ENCODE results near the gene DAPK1.

The DAPK1 gene

GRCh38 chr9:87587356-87587745, 89.7 kb downstream of the DAPK1 start:
- H3K4me1 ChIP-seq (ENCODE audit: control insufficient read depth in 1 of 2, insufficient read depth in 2 of 2, low read length in 2 of 2), result peaks cover 6 to 8% of the 10 kb centered on the region in 2 donors
- H3K27ac ChIP-seq (ENCODE audit: low read length), result no peak overlapping the region
- H3K36me3 ChIP-seq (ENCODE audit: control insufficient read depth in 1 of 2, insufficient read depth in 2 of 2, low read length in 2 of 2), result no peaks in the 10 kb centered on the region
- no peaks in the 10 kb centered on the region for H3K27me3 ChIP-seq (ENCODE audit: low read depth, low read length)
- no peak overlapping the region for H3K4me3 ChIP-seq (ENCODE audit: low read depth in 1 of 2, low read length in 2 of 2)
- H3K9me3 ChIP-seq (ENCODE audit: control insufficient read depth in 1 of 2, low read length in 2 of 2), result no peaks in the 10 kb centered on the region

GRCh38 chr9:87587864-87588263, 90.2 kb downstream of the DAPK1 start:
- Histone ChIP-seq H3K9me3 (ENCODE audit: control insufficient read depth in 1 of 2, low read length in 2 of 2) (no peaks in the 10 kb centered on the region), H3K4me1 (ENCODE audit: control insufficient read depth in 1 of 2, insufficient read depth in 2 of 2, low read length in 2 of 2) (peaks cover 9 to 11% of the 10 kb centered on the region in 2 donors), H3K36me3 (ENCODE audit: control insufficient read depth in 1 of 2, insufficient read depth in 2 of 2, low read length in 2 of 2) (no peaks in the 10 kb centered on the region), H3K27ac (ENCODE audit: low read length) (no peak overlapping the region), H3K4me3 (ENCODE audit: low read depth in 1 of 2, low read length in 2 of 2) (no peak overlapping the region), H3K27me3 (ENCODE audit: low read depth, low read length) (no peaks in the 10 kb centered on the region)

- no peaks in the 10 kb centered on the region for H3K9me3 ChIP-seq (ENCODE audit: control insufficient read depth in 1 of 2, low read length in 2 of 2)
- H3K36me3 ChIP-seq (ENCODE audit: control insufficient read depth in 1 of 2, insufficient read depth in 2 of 2, low read length in 2 of 2), result no peaks in the 10 kb centered on the region
- H3K27me3 ChIP-seq (ENCODE audit: low read depth, low read length), result no peaks in the 10 kb centered on the region
- no peak overlapping the region for H3K27ac ChIP-seq (ENCODE audit: low read length)
- no peak overlapping the region for H3K4me3 ChIP-seq (ENCODE audit: low read depth in 1 of 2, low read length in 2 of 2)
- H3K4me1 ChIP-seq (ENCODE audit: control insufficient read depth in 1 of 2, insufficient read depth in 2 of 2, low read length in 2 of 2), result peaks cover 14 to 16% of the 10 kb centered on the region in 2 donors
These were observed 90.7 kb downstream of the DAPK1 start for GRCh38 chr9:87588339-87588738.

- Histone ChIP-seq H3K36me3 (ENCODE audit: control insufficient read depth in 1 of 2, insufficient read depth in 2 of 2, low read length in 2 of 2) (no peaks in the 10 kb centered on the region), H3K4me3 (ENCODE audit: low read depth in 1 of 2, low read length in 2 of 2) (no peak overlapping the region), H3K27me3 (ENCODE audit: low read depth, low read length) (no peaks in the 10 kb centered on the region), H3K27ac (ENCODE audit: low read length) (no peak overlapping the region), H3K9me3 (ENCODE audit: control insufficient read depth in 1 of 2, low read length in 2 of 2) (no peaks in the 10 kb centered on the region), H3K4me1 (ENCODE audit: control insufficient read depth in 1 of 2, insufficient read depth in 2 of 2, low read length in 2 of 2) (peaks cover 8 to 40% of the 10 kb centered on the region in 2 donors)
These were observed 93.3 kb downstream of the DAPK1 start for GRCh38 chr9:87590996-87591395.

- Histone ChIP-seq H3K27ac (ENCODE audit: low read length) (peak overlapping the region; percentile 66), H3K27me3 (ENCODE audit: low read depth, low read length) (no peaks in the 10 kb centered on the region), H3K4me1 (ENCODE audit: control insufficient read depth in 1 of 2, insufficient read depth in 2 of 2, low read length in 2 of 2) (peaks cover 18 to 57% of the 10 kb centered on the region in 2 donors), H3K36me3 (ENCODE audit: control insufficient read depth in 1 of 2, insufficient read depth in 2 of 2, low read length in 2 of 2) (no peaks in the 10 kb centered on the region), H3K9me3 (ENCODE audit: control insufficient read depth in 1 of 2, low read length in 2 of 2) (no peaks in the 10 kb centered on the region), H3K4me3 (ENCODE audit: low read depth in 1 of 2, low read length in 2 of 2) (peak overlapping the region; percentile 31 to 32)
These were observed 95.1 kb downstream of the DAPK1 start for GRCh38 chr9:87592554-87593358.

GRCh38 chr9:87593359-87593980, 95.8 kb downstream of the DAPK1 start:
- Histone ChIP-seq H3K36me3 (ENCODE audit: control insufficient read depth in 1 of 2, insufficient read depth in 2 of 2, low read length in 2 of 2) (no peaks in the 10 kb centered on the region), H3K9me3 (ENCODE audit: control insufficient read depth in 1 of 2, low read length in 2 of 2) (no peaks in the 10 kb centered on the region), H3K27me3 (ENCODE audit: low read depth, low read length) (no peaks in the 10 kb centered on the region), H3K4me3 (ENCODE audit: low read depth in 1 of 2, low read length in 2 of 2) (no peak overlapping the region), H3K27ac (ENCODE audit: low read length) (peak overlapping the region; percentile 66), H3K4me1 (ENCODE audit: control insufficient read depth in 1 of 2, insufficient read depth in 2 of 2, low read length in 2 of 2) (peaks cover 24 to 64% of the 10 kb centered on the region in 2 donors)

- H3K36me3 ChIP-seq (ENCODE audit: control insufficient read depth in 1 of 2, insufficient read depth in 2 of 2, low read length in 2 of 2), result no peaks in the 10 kb centered on the region
- peak overlapping the region; percentile 70 for H3K27ac ChIP-seq (ENCODE audit: low read length)
- no peak overlapping the region for H3K4me3 ChIP-seq (ENCODE audit: low read depth in 1 of 2, low read length in 2 of 2)
- no peaks in the 10 kb centered on the region for H3K27me3 ChIP-seq (ENCODE audit: low read depth, low read length)
- H3K4me1 ChIP-seq (ENCODE audit: control insufficient read depth in 1 of 2, insufficient read depth in 2 of 2, low read length in 2 of 2), result peaks cover 24 to 70% of the 10 kb centered on the region in 2 donors
- H3K9me3 ChIP-seq (ENCODE audit: control insufficient read depth in 1 of 2, low read length in 2 of 2), result no peaks in the 10 kb centered on the region
These were observed 96.5 kb downstream of the DAPK1 start for GRCh38 chr9:87594194-87594593.

GRCh38 chr9:87594662-87595061, 97.0 kb downstream of the DAPK1 start:
- Histone ChIP-seq H3K27ac (ENCODE audit: low read length) (peak overlapping the region; percentile 70), H3K9me3 (ENCODE audit: control insufficient read depth in 1 of 2, low read length in 2 of 2) (no peaks in the 10 kb centered on the region), H3K36me3 (ENCODE audit: control insufficient read depth in 1 of 2, insufficient read depth in 2 of 2, low read length in 2 of 2) (no peaks in the 10 kb centered on the region), H3K27me3 (ENCODE audit: low read depth, low read length) (no peaks in the 10 kb centered on the region), H3K4me1 (ENCODE audit: control insufficient read depth in 1 of 2, insufficient read depth in 2 of 2, low read length in 2 of 2) (peaks cover 25 to 74% of the 10 kb centered on the region in 2 donors), H3K4me3 (ENCODE audit: low read depth in 1 of 2, low read length in 2 of 2) (no peak overlapping the region)

GRCh38 chr9:87595610-87596009, 97.9 kb downstream of the DAPK1 start:
- Histone ChIP-seq H3K36me3 (ENCODE audit: control insufficient read depth in 1 of 2, insufficient read depth in 2 of 2, low read length in 2 of 2) (no peaks in the 10 kb centered on the region), H3K4me3 (ENCODE audit: low read depth in 1 of 2, low read length in 2 of 2) (no peak overlapping the region), H3K9me3 (ENCODE audit: control insufficient read depth in 1 of 2, low read length in 2 of 2) (no peaks in the 10 kb centered on the region), H3K27me3 (ENCODE audit: low read depth, low read length) (no peaks in the 10 kb centered on the region), H3K4me1 (ENCODE audit: control insufficient read depth in 1 of 2, insufficient read depth in 2 of 2, low read length in 2 of 2) (peaks cover 32 to 84% of the 10 kb centered on the region in 2 donors), H3K27ac (ENCODE audit: low read length) (peak overlapping the region; percentile 70)

- no peaks in the 10 kb centered on the region for H3K9me3 ChIP-seq (ENCODE audit: control insufficient read depth in 1 of 2, low read length in 2 of 2)
- no peaks in the 10 kb centered on the region for H3K36me3 ChIP-seq (ENCODE audit: control insufficient read depth in 1 of 2, insufficient read depth in 2 of 2, low read length in 2 of 2)
- H3K27ac ChIP-seq (ENCODE audit: low read length), result peak overlapping the region; percentile 1
- peaks cover 41 to 92% of the 10 kb centered on the region in 2 donors for H3K4me1 ChIP-seq (ENCODE audit: control insufficient read depth in 1 of 2, insufficient read depth in 2 of 2, low read length in 2 of 2)
- H3K4me3 ChIP-seq (ENCODE audit: low read depth in 1 of 2, low read length in 2 of 2), result no peak overlapping the region
- H3K27me3 ChIP-seq (ENCODE audit: low read depth, low read length), result no peaks in the 10 kb centered on the region
These were observed 99.2 kb downstream of the DAPK1 start for GRCh38 chr9:87596862-87597261.

- no peaks in the 10 kb centered on the region for H3K9me3 ChIP-seq (ENCODE audit: control insufficient read depth in 1 of 2, low read length in 2 of 2)
- H3K27me3 ChIP-seq (ENCODE audit: low read depth, low read length), result no peaks in the 10 kb centered on the region
- no peaks in the 10 kb centered on the region for H3K36me3 ChIP-seq (ENCODE audit: control insufficient read depth in 1 of 2, insufficient read depth in 2 of 2, low read length in 2 of 2)
- no peak overlapping the region for H3K4me3 ChIP-seq (ENCODE audit: low read depth in 1 of 2, low read length in 2 of 2)
- H3K4me1 ChIP-seq (ENCODE audit: control insufficient read depth in 1 of 2, insufficient read depth in 2 of 2, low read length in 2 of 2), result peaks cover 38 to 84% of the 10 kb centered on the region in 2 donors
- H3K27ac ChIP-seq (ENCODE audit: low read length), result no peak overlapping the region
These were observed 100.2 kb downstream of the DAPK1 start for GRCh38 chr9:87597710-87598443.

All from muscle layer of duodenum (tissue), 2 donors.